HCT116 (cell line): Measurements from ENCODE around the gene DNAJC9. TPM values are rescaled to one million over a fixed set of nuclear protein-coding genes. Genes with fewer than 3 reads are reported as not detected.
A peak's percentile ranks its signal among the peaks of the same experiment; 100 is the strongest.

Experiments used
- ATAC-seq: fragments of 200-7000 bp; cut with Tn5 transposase; 2 replicates; pipeline ENCODE4 v1.9.1; 2020; ENCODE audit warnings: mild to moderate bottlenecking, moderate library complexity
- BruUV-seq: library from RNA; stranded (reverse); fragments of 400-500 nt; replicated peaks from 2 replicates; lab custom pipeline; 2021; lab: Mats Ljungman, UMichigan
- CTCF ChIA-PET: fragments of 300-600 bp; sonication (Branson Sonifier 250); formaldehyde crosslinking; loops from one replicate; lab custom pipeline; 2021; ENCODE audit warnings: antibody characterized with exemption; lab: Charles Lee
- POLR2A ChIA-PET: fragments of 300-600, 350-600 bp; sonication (Branson Sonifier 250); formaldehyde crosslinking; loops from one replicate; lab custom pipeline; 2021; ENCODE audit warnings: antibody characterized with exemption; lab: Charles Lee
- RAD21 ChIA-PET, 2 experiments: fragments of 300-600 bp; sonication (Branson Sonifier 250); formaldehyde crosslinking; loops; one replicate each; lab custom pipeline; 2023; ENCODE audit warnings: low total read pairs in 2 of 2; ENCODE audit not compliant: uncharacterized antibody in 2 of 2, unreplicated experiment in 2 of 2, low non-redundant PET in 1 of 2; lab: Charles Lee
- DNase-seq: peaks from one replicate; pipeline ENCODE4 v3.0.0-alpha.2; 2010; ENCODE audit warnings: low read depth, low spot score
- H2AFZ ChIP-seq: fragments of 200-600 bp; shearing (Covaris generic), sonication (generic); 2 replicates; pipeline ENCODE4 v1.6.1; 2017; ENCODE audit warnings: low read depth, mixed run types, mixed read lengths, antibody characterized with exemption, low read length; ENCODE audit not compliant: poor library complexity, severe bottlenecking
- H3K27ac ChIP-seq: 2 replicates; pipeline ENCODE4 v1.5.1; 2012; ENCODE audit warnings: low read depth, low read length
- H3K27me3 ChIP-seq: fragments of 200-600 bp; sonication (generic); 2 replicates; pipeline ENCODE4 v1.6.1; 2016; ENCODE audit warnings: mixed run types, low read length, mixed read lengths; ENCODE audit not compliant: insufficient read depth
- H3K36me3 ChIP-seq, 2 experiments: fragments of 200-500 bp in 1 of 2; fragments of 200-600 bp in 1 of 2; sonication (Bioruptor generic) in 1 of 2; sonication (generic) in 1 of 2; 2 replicates each; pipeline versions ENCODE4 v1.5.1 to v1.6.1; 2014 to 2016; ENCODE audit warnings: low read length in 2 of 2, inconsistent platforms in 1 of 2, mixed read lengths in 1 of 2, mixed run types in 1 of 2; ENCODE audit not compliant: insufficient read depth in 2 of 2, control insufficient read depth in 1 of 2
- H3K4me1 ChIP-seq, 2 experiments: fragments of 200-600 bp in 1 of 2; sonication (generic) in 1 of 2; 2 replicates each; pipeline versions ENCODE4 v1.5.1 to v1.6.1; 2012 to 2017; ENCODE audit warnings: low read length in 2 of 2, inconsistent platforms in 1 of 2, mild to moderate bottlenecking in 1 of 2, mixed read lengths in 1 of 2, mixed run types in 1 of 2, moderate library complexity in 1 of 2; ENCODE audit not compliant: insufficient read depth in 2 of 2, control insufficient read depth in 1 of 2
- H3K4me2 ChIP-seq: fragments of 200-600 bp; sonication (generic); 2 replicates; pipeline ENCODE4 v1.6.1; 2017; ENCODE audit warnings: mixed run types, low read length, mixed read lengths
- H3K4me3 ChIP-seq, 2 experiments: fragments of 200-600 bp in 1 of 2; sonication (generic) in 1 of 2; replicated peaks in 1 of 2; 2 replicates each; pipeline ENCODE4 v1.5.1; 2011 to 2016; ENCODE audit warnings: low read length in 2 of 2, control low read depth in 1 of 2, low read depth in 1 of 2, mild to moderate bottlenecking in 1 of 2, mixed read lengths in 1 of 2, mixed run types in 1 of 2
- H3K79me2 ChIP-seq: fragments of 200-600 bp; sonication (generic); 2 replicates; pipeline ENCODE4 v1.6.1; 2017; ENCODE audit warnings: mild to moderate bottlenecking, mixed run types, low read length, moderate library complexity, mixed read lengths; ENCODE audit not compliant: insufficient read depth
- H3K9ac ChIP-seq: fragments of 200-600 bp; sonication (generic); 2 replicates; pipeline ENCODE4 v1.6.1; 2016; ENCODE audit warnings: low read length, mixed read lengths
- H3K9me2 ChIP-seq: fragments of 200-600 bp; sonication (generic), shearing (Covaris generic); 2 replicates; pipeline ENCODE4 v1.6.1; 2017; ENCODE audit warnings: mixed run types, mild to moderate bottlenecking, moderate library complexity; ENCODE audit not compliant: insufficient read depth
- H3K9me3 ChIP-seq, 2 experiments: fragments of 200-500 bp in 1 of 2; fragments of 200-600 bp in 1 of 2; sonication (Bioruptor generic) in 1 of 2; sonication (generic) in 1 of 2; 2 replicates each; pipeline ENCODE4 v1.6.1; 2014 to 2017; ENCODE audit warnings: low read length in 2 of 2, mixed read lengths in 2 of 2, inconsistent platforms in 1 of 2, low read depth in 1 of 2, mild to moderate bottlenecking in 1 of 2, mixed run types in 1 of 2, moderate library complexity in 1 of 2; ENCODE audit not compliant: control insufficient read depth in 1 of 2, insufficient read depth in 1 of 2
- H4K20me1 ChIP-seq: fragments of 200-600 bp; sonication (generic), shearing (Covaris generic); 2 replicates; pipeline ENCODE4 v1.6.1; 2017; ENCODE audit warnings: mixed run types, mild to moderate bottlenecking, moderate library complexity; ENCODE audit not compliant: insufficient read depth
- CBX3 ChIP-seq: IDR thresholded peaks from 2 replicates; pipeline ENCODE4 v1.6.1; 2012; ENCODE audit warnings: low read depth
- CEBPB ChIP-seq: IDR thresholded peaks from 2 replicates; pipeline ENCODE4 v1.6.1; 2012; ENCODE audit warnings: low read depth
- CTCF ChIP-seq, 3 experiments: fragments of 200-600 bp in 1 of 3; sonication (generic) in 1 of 3; IDR thresholded peaks in 2 of 3; conservative IDR thresholded peaks in 1 of 3; 2 replicates each; pipeline ENCODE4 v1.5.1; 2012 to 2017; ENCODE audit warnings: low read depth in 2 of 3, low read length in 2 of 3, antibody characterized with exemption in 1 of 3, borderline replicate concordance in 1 of 3, control low read depth in 1 of 3, mild to moderate bottlenecking in 1 of 3, mixed read lengths in 1 of 3, mixed run types in 1 of 3, moderate library complexity in 1 of 3; ENCODE audit not compliant: insufficient read depth in 1 of 3
- ELF1 ChIP-seq: IDR thresholded peaks from 2 replicates; pipeline ENCODE4 v1.6.1; 2012; ENCODE audit warnings: low read depth, borderline replicate concordance
- EZH2phosphoT487 ChIP-seq: fragments of 200-600 bp; IDR thresholded peaks from 2 replicates; pipeline ENCODE4 v1.6.1; 2018; ENCODE audit warnings: antibody characterized with exemption, borderline replicate concordance
- FOSL1 ChIP-seq: IDR thresholded peaks from 2 replicates; pipeline ENCODE4 v1.6.1; 2012; ENCODE audit warnings: low read depth
- JUND ChIP-seq: IDR thresholded peaks from 2 replicates; pipeline ENCODE4 v1.6.1; 2012
- MAX ChIP-seq: IDR thresholded peaks from 2 replicates; pipeline ENCODE4 v1.6.1; 2012
- POLR2A ChIP-seq: IDR thresholded peaks from 2 replicates; pipeline ENCODE4 v1.7.0; 2011; ENCODE audit warnings: borderline replicate concordance; ENCODE audit not compliant: insufficient read depth, insufficient read length; ENCODE audit errors: extremely low read depth
- POLR2AphosphoS5 ChIP-seq: IDR thresholded peaks from 2 replicates; pipeline ENCODE4 v1.6.1; 2011; ENCODE audit warnings: mild to moderate bottlenecking, low read depth, low read length, moderate library complexity
- SIN3A ChIP-seq: IDR thresholded peaks from 2 replicates; pipeline ENCODE4 v1.6.1; 2012; ENCODE audit warnings: low read depth
- SP1 ChIP-seq: IDR thresholded peaks from 2 replicates; pipeline ENCODE4 v1.6.1; 2012; ENCODE audit warnings: low read depth
- SRF ChIP-seq: IDR thresholded peaks from 2 replicates; pipeline ENCODE4 v1.6.1; 2012; ENCODE audit warnings: low read depth
- TCF7L2 ChIP-seq: IDR thresholded peaks from 2 replicates; pipeline ENCODE4 v1.7.0; 2011; ENCODE audit warnings: borderline replicate concordance, inconsistent platforms; ENCODE audit not compliant: insufficient read depth, insufficient read length; ENCODE audit errors: extremely low read depth
- YY1 ChIP-seq: IDR thresholded peaks from 2 replicates; pipeline ENCODE4 v1.6.1; 2011; ENCODE audit warnings: low read length, low read depth, moderate library complexity, mild to moderate bottlenecking; ENCODE audit not compliant: insufficient replicate concordance; ENCODE audit errors: extremely low read depth
- ZBTB33 ChIP-seq: IDR thresholded peaks from 2 replicates; pipeline ENCODE4 v1.6.1; 2011; ENCODE audit warnings: mild to moderate bottlenecking, low read length, moderate library complexity; ENCODE audit not compliant: insufficient replicate concordance; ENCODE audit errors: extremely low read depth
- intact Hi-C: fragments of 100-400 bp; cut with micrococcal nuclease; formaldehyde crosslinking; loops from 2 replicates; pipeline ENCODE4 v1.10.0; 2022
- total RNA-seq: library from RNA; stranded (reverse); gene quantifications from one replicate; pipeline ENCODE4 v1.2.1, GENCODE V29; 2021; ENCODE audit not compliant: unreplicated experiment

DNAJC9 gene
- total RNA-seq, 1 experiment from 2014 or later: 40.3 TPM

GRCh38 chr10:73246322-73246645 lies 771 bp downstream of the DNAJC9 start:
- H3K27ac ChIP-seq: peak overlapping the region; percentile 92
- ChIA-PET CTCF (interaction anchor here (1.0 to 1.4 kb wide), 3 partner anchors 12 to 152 kb away, joined by 3 to 5 read pairs (median 3); no protein-coding TSS in a partner anchor), POLR2A (interaction anchor here (0.8 to 2.6 kb wide), 7 partner anchors 8 to 971 kb away, joined by 3 to 14 read pairs (median 7); partner anchors contain the start of gene PPP3CB), RAD21 (no interaction called here)
- H3K9me3 ChIP-seq: no peaks in the 10 kb centered on the region
- peaks cover 35 to 57% of the 10 kb centered on the region in 2 experiments for H3K36me3 ChIP-seq
- TF ChIP-seq SP1 (no peak), MAX (no peak), POLR2A (no peak), TCF7L2 (no peak), SIN3A (no peak), EZH2phosphoT487 (no peak), CBX3 (no peak), ELF1 (no peak), POLR2AphosphoS5 (no peak), CEBPB (no peak), ZBTB33 (no peak), CTCF (IDR thresholded peaks at IDR 0.05 in 2 of 3, conservative IDR thresholded peaks at IDR 0.05 in 1 of 3; ENCODE audit: borderline replicate concordance in 1 of 3, insufficient read depth in 1 of 3, low read depth in 2 of 3, low read length in 2 of 3) (no peak), YY1 (no peak), JUND (no peak), FOSL1 (no peak), SRF (no peak)
- peak overlapping the region; percentile 67 to 86 for H3K4me3 ChIP-seq
- no peak overlapping the region for H2AFZ ChIP-seq
- BruUV-seq: TSS peak; percentile 48
- H3K9ac ChIP-seq: peak overlapping the region; percentile 85
- peaks cover 89% of the 10 kb centered on the region for H3K79me2 ChIP-seq
- H3K9me2 ChIP-seq: no peaks in the 10 kb centered on the region
- H3K4me2 ChIP-seq: peak overlapping the region; percentile 84
- peaks cover 7% of the 10 kb centered on the region; the same call in 1 of the 2 replicates for H4K20me1 ChIP-seq
- ATAC-seq (no peak), DNase-seq (no peak)
- intact Hi-C loops: loop anchor here (2.0 to 5.0 kb wide), 3 partner anchors 167 to 396 kb away; partner anchors contain the start of gene MYOZ1
- peaks cover 18 to 32% of the 10 kb centered on the region in 2 experiments for H3K4me1 ChIP-seq
- no peaks in the 10 kb centered on the region for H3K27me3 ChIP-seq
